PFSK-1 (cell line): Measurements from ENCODE around the gene CCDC160.

Source experiments
- POLR2AphosphoS5 ChIP-seq: IDR thresholded peaks from 2 replicates; pipeline ENCODE4 v1.6.1; 2012; ENCODE audit warnings: low read depth, mild to moderate bottlenecking, control low read depth, low read length, moderate library complexity
- TAF1 ChIP-seq: IDR thresholded peaks from 2 replicates; pipeline ENCODE4 v1.6.1; 2012; ENCODE audit warnings: low read length, control low read depth, borderline replicate concordance; ENCODE audit not compliant: insufficient read depth

DNA sequence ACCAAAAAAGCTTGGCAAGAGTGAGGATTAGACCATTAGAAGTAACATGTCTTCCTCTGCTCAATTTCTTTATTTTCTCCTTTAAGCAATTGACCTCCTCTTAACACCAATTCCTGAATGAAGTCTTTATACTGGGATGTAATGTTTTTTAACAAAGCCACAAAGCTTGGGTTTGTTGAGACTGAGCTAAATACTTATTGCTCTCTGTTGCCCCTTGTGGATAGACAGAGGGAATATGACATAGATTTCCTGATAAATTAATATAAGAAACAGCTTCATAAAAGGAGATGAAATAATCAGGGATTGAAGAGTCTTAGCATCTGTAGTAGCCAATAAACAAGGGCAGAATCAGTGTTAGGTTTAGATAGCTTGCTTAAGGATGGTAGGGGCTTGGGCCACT is 57.6 kb downstream of the CCDC160 start:
- TF ChIP-seq TAF1 (no peak), POLR2AphosphoS5 (no peak)
